Measurements from ENCODE around the gene ANO10. TPM values are rescaled to one million over a fixed set of nuclear protein-coding genes. Genes with fewer than 3 reads are reported as not detected.
"Not testable (repeated sequence)": the region's sequence is repeated elsewhere in the genome, so short reads cannot be mapped to it uniquely, and the experiment has no call there.

The ANO10 gene
- total RNA-seq, 4 donors from 2014 or later: 28.2 to 36.9 (median 31.6) TPM

GRCh38 chr3:43362183-43362582 is 259.6 kb downstream of the ANO10 start:
- Histone ChIP-seq H3K36me3 (peaks cover 4% of the 10 kb centered on the region), H3K27me3 (no peaks in the 10 kb centered on the region), H3K4me1 (peaks cover 11% of the 10 kb centered on the region), H3K9me3 (no peaks in the 10 kb centered on the region), H3K4me3 (no peak overlapping the region), H3K27ac (no peak overlapping the region)
- WGBS: 97% methylated on average over 4 of the region's 4 CpGs
- TF ChIP-seq, protein P1, sequence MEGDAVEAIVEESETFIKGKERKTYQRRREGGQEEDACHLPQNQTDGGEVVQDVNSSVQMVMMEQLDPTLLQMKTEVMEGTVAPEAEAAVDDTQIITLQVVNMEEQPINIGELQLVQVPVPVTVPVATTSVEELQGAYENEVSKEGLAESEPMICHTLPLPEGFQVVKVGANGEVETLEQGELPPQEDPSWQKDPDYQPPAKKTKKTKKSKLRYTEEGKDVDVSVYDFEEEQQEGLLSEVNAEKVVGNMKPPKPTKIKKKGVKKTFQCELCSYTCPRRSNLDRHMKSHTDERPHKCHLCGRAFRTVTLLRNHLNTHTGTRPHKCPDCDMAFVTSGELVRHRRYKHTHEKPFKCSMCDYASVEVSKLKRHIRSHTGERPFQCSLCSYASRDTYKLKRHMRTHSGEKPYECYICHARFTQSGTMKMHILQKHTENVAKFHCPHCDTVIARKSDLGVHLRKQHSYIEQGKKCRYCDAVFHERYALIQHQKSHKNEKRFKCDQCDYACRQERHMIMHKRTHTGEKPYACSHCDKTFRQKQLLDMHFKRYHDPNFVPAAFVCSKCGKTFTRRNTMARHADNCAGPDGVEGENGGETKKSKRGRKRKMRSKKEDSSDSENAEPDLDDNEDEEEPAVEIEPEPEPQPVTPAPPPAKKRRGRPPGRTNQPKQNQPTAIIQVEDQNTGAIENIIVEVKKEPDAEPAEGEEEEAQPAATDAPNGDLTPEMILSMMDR (IDR thresholded peaks at IDR 0.05): no peak
- TF ChIP-seq EP300 (IDR thresholded peaks at IDR 0.05) (no peak), POLR2AphosphoS5 (IDR thresholded peaks at IDR 0.05) (no peak), POLR2A (IDR thresholded peaks at IDR 0.05) (no peak)
- DNase-seq (ENCODE audit: low spot score in 2 of 2): no peak

- DNase-seq (ENCODE audit: low spot score in 2 of 2): peak in 1 of 2 donors; percentile 56
- Histone ChIP-seq H3K4me3 (no peak overlapping the region), H3K4me1 (peaks cover under 1% of the 10 kb centered on the region), H3K36me3 (peaks cover 4% of the 10 kb centered on the region), H3K27ac (no peak overlapping the region), H3K27me3 (no peaks in the 10 kb centered on the region), H3K9me3 (peaks cover under 1% of the 10 kb centered on the region)
- WGBS: 84% methylated on average over 4 of the region's 5 CpGs
- TF ChIP-seq POLR2A (IDR thresholded peaks at IDR 0.05): no peak
- TF ChIP-seq EP300 (IDR thresholded peaks at IDR 0.05): no peak
- TF ChIP-seq, protein P1 (IDR thresholded peaks at IDR 0.05): no peak
- no peak for TF ChIP-seq POLR2AphosphoS5 (IDR thresholded peaks at IDR 0.05)
Observed at GRCh38 chr3:43361077-43361476, 260.7 kb downstream of the ANO10 start.

GRCh38 chr3:43356033-43356432 is 265.8 kb downstream of the ANO10 start:
- 100% methylated on average over 2 of the region's 2 CpGs for WGBS
- DNase-seq (ENCODE audit: low spot score in 2 of 2); H3K27ac ChIP-seq; H3K4me1 ChIP-seq; H3K36me3 ChIP-seq; H3K27me3 ChIP-seq; H3K4me3 ChIP-seq: not testable (repeated sequence)
- H3K9me3 ChIP-seq: peaks cover 21% of the 10 kb centered on the region

DNA sequence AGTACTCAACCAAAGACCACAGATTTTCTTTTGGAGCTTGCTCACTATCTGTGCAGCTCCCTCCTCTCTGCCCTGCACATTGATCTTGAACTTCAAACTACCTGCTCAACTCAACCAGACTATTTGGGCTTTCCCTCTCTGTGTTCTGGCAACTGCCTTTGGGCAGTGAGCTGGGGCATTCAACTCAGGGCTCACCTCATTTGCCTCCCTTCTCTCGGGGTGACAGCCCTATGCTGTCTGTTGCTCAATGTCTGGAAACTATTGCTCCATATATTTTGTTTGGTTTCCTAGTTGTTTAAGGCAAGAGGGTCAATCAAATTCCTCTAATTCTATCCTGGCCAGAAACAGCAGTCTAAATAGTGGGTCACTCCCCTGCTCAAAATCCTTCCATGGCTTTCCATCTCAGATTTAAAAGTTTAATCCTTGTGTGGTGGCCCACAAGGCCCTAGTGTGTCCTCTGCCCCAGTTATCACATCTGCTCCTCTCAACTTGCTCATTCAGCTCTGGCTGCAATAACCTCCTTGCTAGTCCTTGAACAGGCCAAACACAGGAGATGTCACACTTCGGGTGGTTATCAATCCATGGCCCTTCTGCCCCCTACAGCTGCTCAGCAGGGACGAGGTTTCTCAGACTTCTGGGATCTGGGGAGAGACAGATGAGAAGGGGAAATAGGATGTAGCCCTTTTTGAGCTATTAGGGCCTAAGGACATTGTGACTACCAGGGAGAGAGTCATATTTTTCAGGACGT is 267.7 kb downstream of the ANO10 start:
- WGBS: 87% methylated on average over 4 of the region's 4 CpGs
- TF ChIP-seq POLR2AphosphoS5 (IDR thresholded peaks at IDR 0.05) (no peak), EP300 (IDR thresholded peaks at IDR 0.05) (no peak), POLR2A (IDR thresholded peaks at IDR 0.05) (no peak)
- TF ChIP-seq, protein P1 (IDR thresholded peaks at IDR 0.05): no peak

DNA sequence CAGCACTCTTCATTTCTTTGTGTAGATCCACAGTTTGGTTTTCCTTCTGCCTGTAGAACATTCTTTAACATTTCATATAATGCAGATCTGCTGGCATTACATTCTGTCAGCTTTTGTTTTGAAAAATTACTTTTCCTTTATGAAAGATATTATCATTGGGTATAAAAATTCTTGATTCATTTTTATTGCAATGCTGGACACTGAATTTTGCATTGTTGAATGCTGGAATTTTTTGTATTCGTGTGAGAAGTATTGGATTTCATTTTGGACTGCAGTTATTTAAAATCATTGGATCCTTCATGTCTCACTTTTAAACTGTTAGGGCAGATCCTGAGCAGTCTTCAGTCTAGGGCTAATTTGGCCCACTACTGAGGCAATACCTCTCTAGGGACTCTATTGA is 268.4 kb downstream of the ANO10 start:
- H3K4me1 ChIP-seq: no peaks in the 10 kb centered on the region
- DNase-seq (ENCODE audit: low spot score in 2 of 2): no peak
- peaks cover 30% of the 10 kb centered on the region for H3K36me3 ChIP-seq
- H3K9me3 ChIP-seq: peaks cover 21% of the 10 kb centered on the region
- H3K27me3 ChIP-seq: no peaks in the 10 kb centered on the region
- WGBS: 98% methylated on average over 1 of the region's 1 CpG
- H3K4me3 ChIP-seq: no peak overlapping the region
- TF ChIP-seq EP300 (IDR thresholded peaks at IDR 0.05): no peak
- no peak for TF ChIP-seq POLR2A (IDR thresholded peaks at IDR 0.05)
- TF ChIP-seq, protein P1 (IDR thresholded peaks at IDR 0.05): no peak
- TF ChIP-seq POLR2AphosphoS5 (IDR thresholded peaks at IDR 0.05): no peak
- no peak overlapping the region for H3K27ac ChIP-seq

More for the DNA sequence above, 267.7 kb downstream of the ANO10 start:
- Histone ChIP-seq H3K27me3 (no peaks in the 10 kb centered on the region), H3K27ac (no peak overlapping the region), H3K9me3 (peaks cover 21% of the 10 kb centered on the region), H3K4me1 (no peaks in the 10 kb centered on the region), H3K36me3 (peaks cover 23% of the 10 kb centered on the region), H3K4me3 (no peak overlapping the region)
- DNase-seq (ENCODE audit: low spot score in 2 of 2): peak in 1 of 2 donors; percentile 54

All from suprapubic skin (tissue), 4 donors.